ENCODE measurements around the gene GNPNAT1. TPM values are rescaled to one million over a fixed set of nuclear protein-coding genes. Genes with fewer than 3 reads are reported as not detected.

Gene GNPNAT1
- total and polyA plus RNA-seq, 9 of the 15 experiments (the other 6 are each of a cell fraction or from before 2014, with no cell fraction given) = 15.8 to 27.7 (median 25.3) TPM

DNA sequence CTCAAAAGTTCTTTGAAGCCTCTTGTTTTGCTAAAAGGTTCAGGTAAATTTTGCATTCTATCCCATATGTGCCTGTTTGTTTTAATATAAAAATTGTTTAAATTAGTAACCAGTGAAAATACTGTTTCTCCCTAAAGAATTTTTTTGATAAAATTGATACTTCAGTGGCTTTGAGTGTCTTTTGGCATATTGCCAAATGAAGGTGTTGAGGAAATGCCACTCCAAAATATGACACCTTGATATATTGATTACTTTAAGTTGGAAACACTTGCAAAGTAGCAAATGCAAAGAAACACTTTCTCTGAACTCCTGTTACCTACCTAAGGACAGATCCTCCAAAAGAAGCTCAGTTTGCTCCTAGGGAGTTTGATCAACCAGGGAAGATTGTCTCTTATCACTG, 53.0 kb downstream of the GNPNAT1 start (continued):
- TF ChIP-seq SNIP1 (IDR thresholded peaks at IDR 0.05; ENCODE audit: low read depth) (no peak), TRIM28 (IDR thresholded peaks at IDR 0.05) (no peak), HNRNPL (IDR thresholded peaks at IDR 0.05; ENCODE audit: low read depth, low read length) (no peak), VEZF1 (CRISPR knock-in tag; IDR thresholded peaks at IDR 0.05) (no peak), CLOCK (CRISPR knock-in tag; IDR thresholded peaks at IDR 0.05; ENCODE audit: borderline replicate concordance) (no peak), PBX2 (CRISPR knock-in tag; IDR thresholded peaks at IDR 0.05; ENCODE audit: low read depth) (no peak), PBX2 (tag; conservative IDR thresholded peaks at IDR 0.05; ENCODE audit: low read depth) (0 out of 2 replicates have a peak, but pooled peaks have one; percentile 24), SMAD2 (IDR thresholded peaks at IDR 0.05; ENCODE audit: low read depth, low read length) (no peak)
